CD4-positive, alpha-beta T cell treated with Interleukin-6 for 4 hours (primary cell): ENCODE measurements around the gene PASD1.

Experiments used
- DNase-seq: peaks from one replicate; pipeline ENCODE4 v3.0.0-alpha.2; 2020; ENCODE audit warnings: mixed read lengths

PASD1 gene

GRCh38 chrX:151702026-151702714 is 138.7 kb downstream of the PASD1 start:
- no peak for DNase-seq

- no peak for DNase-seq
These were observed 139.4 kb downstream of the PASD1 start for GRCh38 chrX:151702741-151703340.

GRCh38 chrX:151703487-151703886 is 140.0 kb downstream of the PASD1 start:
- no peak for DNase-seq

- no peak for DNase-seq
These were observed 140.7 kb downstream of the PASD1 start for GRCh38 chrX:151704041-151704663.

- DNase-seq: no peak
These were observed 145.3 kb downstream of the PASD1 start for GRCh38 chrX:151708821-151709220.

- no peak for DNase-seq
These were observed 147.0 kb downstream of the PASD1 start for GRCh38 chrX:151710457-151710856.

- DNase-seq: no peak
These were observed 147.7 kb downstream of the PASD1 start for GRCh38 chrX:151711154-151711553.

- DNase-seq: no peak
These were observed 148.3 kb downstream of the PASD1 start for GRCh38 chrX:151711787-151712186.

GRCh38 chrX:151712253-151712652 is 148.8 kb downstream of the PASD1 start:
- DNase-seq: no peak

GRCh38 chrX:151713849-151714248 is 150.4 kb downstream of the PASD1 start:
- no peak for DNase-seq

- no peak for DNase-seq
These were observed 150.9 kb downstream of the PASD1 start for GRCh38 chrX:151714362-151714761.

- no peak for DNase-seq
These were observed 152.3 kb downstream of the PASD1 start, which contains the start of gene FATE1 for GRCh38 chrX:151715752-151716151. TSS of gene FATE1 (plus strand) at chrX:151716035. CDS start at chrX:151716120, 85 bp downstream.

- no peak for DNase-seq
These were observed 158.9 kb downstream of the PASD1 start for GRCh38 chrX:151722241-151722846.

GRCh38 chrX:151723156-151723760 is 159.8 kb downstream of the PASD1 start:
- DNase-seq: no peak

- DNase-seq: no peak
These were observed 161.3 kb downstream of the PASD1 start for GRCh38 chrX:151724563-151725337.

GRCh38 chrX:151725338-151725614 is 161.8 kb downstream of the PASD1 start:
- DNase-seq: no peak
